Fibroblast of lung (primary cell): ENCODE data around the gene NAA10. TPM values are rescaled to one million over a fixed set of nuclear protein-coding genes. Genes with fewer than 3 reads are reported as not detected.
A peak's percentile ranks its signal among the peaks of the same experiment; 100 is the strongest.

ENCODE experiments used
- DNase-seq, 2 donors: peaks; one replicate each; pipeline versions ENCODE4 v3.0.0 to v3.0.0-alpha.2; 2010; ENCODE audit warnings: low read depth in 2 of 2
- H2AFZ ChIP-seq: 2 replicates; pipeline ENCODE4 v1.5.1; 2012; ENCODE audit warnings: low read length, control low read depth, inconsistent platforms
- H3K27ac ChIP-seq: 2 replicates; pipeline ENCODE4 v1.5.1; 2011; ENCODE audit warnings: low read length, control low read depth; ENCODE audit not compliant: insufficient read depth
- H3K27me3 ChIP-seq: 2 replicates; pipeline ENCODE4 v1.5.1; 2011; ENCODE audit warnings: mild to moderate bottlenecking, low read length; ENCODE audit not compliant: control insufficient read depth, insufficient read depth
- H3K36me3 ChIP-seq: 2 replicates; pipeline ENCODE4 v1.5.1; 2011; ENCODE audit warnings: low read length; ENCODE audit not compliant: control insufficient read depth, insufficient read depth
- H3K4me1 ChIP-seq: 2 replicates; pipeline ENCODE4 v1.5.1; 2011; ENCODE audit warnings: low read length; ENCODE audit not compliant: control insufficient read depth, insufficient read depth; ENCODE audit errors: extremely low read depth
- H3K4me2 ChIP-seq: 2 replicates; pipeline ENCODE4 v1.5.1; 2011; ENCODE audit warnings: low read length, control low read depth; ENCODE audit not compliant: insufficient read depth; ENCODE audit errors: extremely low read depth
- H3K4me3 ChIP-seq, 4 experiments: fragments of 200-600 bp in 1 of 4; sonication (generic) in 1 of 4; replicated peaks in 1 of 4; 2 replicates each; pipeline ENCODE4 v1.5.1; 2011 to 2016; ENCODE audit warnings: low read length in 4 of 4, low read depth in 3 of 4, mild to moderate bottlenecking in 3 of 4, control low read depth in 2 of 4, inconsistent platforms in 1 of 4, mixed read lengths in 1 of 4; ENCODE audit not compliant: insufficient read depth in 1 of 4; ENCODE audit errors: control extremely low read depth in 1 of 4
- H3K79me2 ChIP-seq: 2 replicates; pipeline ENCODE4 v1.5.1; 2012; ENCODE audit warnings: mild to moderate bottlenecking, low read length, inconsistent platforms; ENCODE audit not compliant: control insufficient read depth, insufficient read depth
- H3K9ac ChIP-seq: 2 replicates; pipeline ENCODE4 v1.5.1; 2011; ENCODE audit warnings: mild to moderate bottlenecking, low read length, control low read depth; ENCODE audit not compliant: insufficient read depth
- H3K9me3 ChIP-seq: 2 replicates; pipeline ENCODE4 v1.5.1; 2012; ENCODE audit warnings: low read depth, low read length; ENCODE audit not compliant: control insufficient read depth, insufficient read depth
- H4K20me1 ChIP-seq: 2 replicates; pipeline ENCODE4 v1.5.1; 2011; ENCODE audit warnings: low read length; ENCODE audit not compliant: control insufficient read depth, insufficient read depth; ENCODE audit errors: extremely low read depth
- CTCF ChIP-seq, 2 donors: IDR thresholded peaks in 1 of 2; conservative IDR thresholded peaks in 1 of 2; 1 replicate in 1 of 2; 2 replicates in 1 of 2; pipeline ENCODE4 v1.5.1; 2011 to 2012; ENCODE audit warnings: low read length in 2 of 2, control low read depth in 1 of 2, inconsistent platforms in 1 of 2, low read depth in 1 of 2, mild to moderate bottlenecking in 1 of 2
- EZH2 ChIP-seq: IDR thresholded peaks from 2 replicates; pipeline ENCODE4 v1.5.1; 2012; ENCODE audit warnings: low read length, control low read depth, mild to moderate bottlenecking; ENCODE audit errors: missing control alignments
- polyA plus RNA-seq, 2 donors: library from polyadenylated mRNA; depleted of rRNA in 1 of 2; stranded (reverse) in 1 of 2; unstranded in 1 of 2; fragments of >200 nt; gene quantifications; 2 replicates each; pipeline ENCODE4 v1.2.1, GENCODE V29; 2011 to 2012; ENCODE audit warnings: missing spikeins in 1 of 2
- total RNA-seq: library from RNA; depleted of rRNA; stranded (reverse); fragments of >200 nt; gene quantifications from 2 replicates; pipeline ENCODE4 v1.2.1, GENCODE V29; 2014

The NAA10 gene
- total and polyA plus RNA-seq, 2 donors (not counting 1 experiment from before 2014, with no cell fraction given) = 37.0 to 66.2 TPM

GRCh38 chrX:153954558-153955227 lies 19.9 kb upstream of the NAA10 start:
- Histone ChIP-seq H3K4me3 (no peak overlapping the region), H3K9ac (no peak overlapping the region), H3K36me3 (peaks cover 63% of the 10 kb centered on the region), H3K4me1 (peaks cover 2% of the 10 kb centered on the region), H3K4me2 (no peak overlapping the region), H3K79me2 (no peaks in the 10 kb centered on the region), H2AFZ (no peak overlapping the region), H3K9me3 (no peaks in the 10 kb centered on the region), H4K20me1 (no peaks in the 10 kb centered on the region), H3K27ac (no peak overlapping the region), H3K27me3 (no peaks in the 10 kb centered on the region)
- no peak for TF ChIP-seq CTCF (conservative IDR thresholded peaks at IDR 0.05 in 1 of 2, IDR thresholded peaks at IDR 0.05 in 1 of 2; ENCODE audit: low read depth in 1 of 2, low read length in 2 of 2)
- DNase-seq = no peak

- Histone ChIP-seq H2AFZ (no peak overlapping the region), H4K20me1 (no peaks in the 10 kb centered on the region), H3K9me3 (no peaks in the 10 kb centered on the region), H3K27ac (no peak overlapping the region), H3K4me1 (peaks cover 2% of the 10 kb centered on the region), H3K9ac (no peak overlapping the region), H3K27me3 (no peaks in the 10 kb centered on the region), H3K36me3 (peaks cover 58% of the 10 kb centered on the region), H3K79me2 (no peaks in the 10 kb centered on the region), H3K4me3 (no peak overlapping the region), H3K4me2 (no peak overlapping the region)
- no peak for DNase-seq
- no peak for TF ChIP-seq EZH2
- TF ChIP-seq CTCF (conservative IDR thresholded peaks at IDR 0.05 in 1 of 2, IDR thresholded peaks at IDR 0.05 in 1 of 2; ENCODE audit: low read depth in 1 of 2, low read length in 2 of 2) = no peak
Measured at GRCh38 chrX:153953892-153954557, 19.2 kb upstream of the NAA10 start.

- peak; percentile 47 to 59 for DNase-seq
- TF ChIP-seq CTCF (conservative IDR thresholded peaks at IDR 0.05 in 1 of 2, IDR thresholded peaks at IDR 0.05 in 1 of 2; ENCODE audit: low read depth in 1 of 2, low read length in 2 of 2) = peak; percentile 70 to 76
- no peak for TF ChIP-seq EZH2
- Histone ChIP-seq H3K9me3 (no peaks in the 10 kb centered on the region), H3K4me1 (peaks cover 2% of the 10 kb centered on the region), H3K36me3 (peaks cover 56% of the 10 kb centered on the region), H3K4me2 (no peak overlapping the region), H3K79me2 (no peaks in the 10 kb centered on the region), H3K9ac (no peak overlapping the region), H3K27me3 (no peaks in the 10 kb centered on the region), H3K4me3 (no peak overlapping the region), H2AFZ (no peak overlapping the region), H3K27ac (peak overlapping the region; percentile 43), H4K20me1 (no peaks in the 10 kb centered on the region)
Measured at GRCh38 chrX:153953342-153953830, 18.5 kb upstream of the NAA10 start.
